Retinal pigment epithelial cell (primary cell): ENCODE results near the gene PDE11A.

ENCODE experiments used
- DNase-seq: peaks from one replicate; pipeline ENCODE4 v3.0.0-alpha.2; 2010; ENCODE audit warnings: low read depth
- H3K4me3 ChIP-seq: 2 replicates; pipeline ENCODE4 v1.5.1; 2011; ENCODE audit warnings: mild to moderate bottlenecking, low read length, control low read depth, moderate library complexity
- TF ChIP-seq, protein P1 (sequence below): conservative IDR thresholded peaks from 2 replicates; pipeline ENCODE4 v1.5.1; 2011; ENCODE audit warnings: low read depth, low read length, control low read depth, inconsistent platforms

Gene PDE11A

DNA sequence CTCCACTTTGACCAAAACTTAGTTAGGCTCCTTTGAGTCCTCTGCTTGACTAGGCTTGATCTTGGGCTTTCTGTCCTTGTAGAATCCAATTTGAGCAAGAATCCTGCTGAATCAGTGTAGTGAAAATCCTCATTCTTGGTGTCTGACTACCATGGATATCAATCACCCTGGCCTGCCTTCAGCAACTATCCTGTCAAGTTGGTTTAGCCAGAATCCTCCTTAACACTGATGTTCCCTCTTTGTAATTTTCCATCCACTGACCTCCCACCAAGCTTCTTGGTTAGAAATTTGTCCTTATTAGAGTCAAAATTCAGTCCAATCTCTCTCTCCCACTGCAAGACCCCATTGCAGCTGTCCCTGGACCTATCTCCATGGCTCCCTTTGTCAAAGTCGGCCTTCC is 39.2 kb upstream of the PDE11A start:
- TF ChIP-seq, protein P1, sequence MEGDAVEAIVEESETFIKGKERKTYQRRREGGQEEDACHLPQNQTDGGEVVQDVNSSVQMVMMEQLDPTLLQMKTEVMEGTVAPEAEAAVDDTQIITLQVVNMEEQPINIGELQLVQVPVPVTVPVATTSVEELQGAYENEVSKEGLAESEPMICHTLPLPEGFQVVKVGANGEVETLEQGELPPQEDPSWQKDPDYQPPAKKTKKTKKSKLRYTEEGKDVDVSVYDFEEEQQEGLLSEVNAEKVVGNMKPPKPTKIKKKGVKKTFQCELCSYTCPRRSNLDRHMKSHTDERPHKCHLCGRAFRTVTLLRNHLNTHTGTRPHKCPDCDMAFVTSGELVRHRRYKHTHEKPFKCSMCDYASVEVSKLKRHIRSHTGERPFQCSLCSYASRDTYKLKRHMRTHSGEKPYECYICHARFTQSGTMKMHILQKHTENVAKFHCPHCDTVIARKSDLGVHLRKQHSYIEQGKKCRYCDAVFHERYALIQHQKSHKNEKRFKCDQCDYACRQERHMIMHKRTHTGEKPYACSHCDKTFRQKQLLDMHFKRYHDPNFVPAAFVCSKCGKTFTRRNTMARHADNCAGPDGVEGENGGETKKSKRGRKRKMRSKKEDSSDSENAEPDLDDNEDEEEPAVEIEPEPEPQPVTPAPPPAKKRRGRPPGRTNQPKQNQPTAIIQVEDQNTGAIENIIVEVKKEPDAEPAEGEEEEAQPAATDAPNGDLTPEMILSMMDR, result no peak
- DNase-seq, result no peak
- H3K4me3 ChIP-seq, result no peak overlapping the region

DNA sequence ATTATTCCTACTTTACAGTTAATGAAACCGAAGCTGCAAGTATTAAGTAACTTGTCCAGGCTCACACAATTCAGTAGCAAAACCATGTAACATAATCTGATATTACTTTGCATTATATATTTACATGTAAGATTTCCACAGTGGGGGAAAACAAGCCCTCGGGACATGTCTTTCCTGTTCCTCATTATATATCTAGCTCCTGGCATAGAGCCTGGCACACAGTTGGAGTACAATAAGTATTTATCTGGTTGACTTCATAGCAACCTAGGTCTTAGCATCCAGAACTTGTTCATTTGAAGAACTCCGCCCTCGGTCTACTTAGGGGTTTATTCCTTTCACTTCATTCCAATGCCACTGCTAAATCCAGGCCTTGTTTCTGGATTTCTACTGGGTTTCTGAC is 38.1 kb upstream of the PDE11A start:
- DNase-seq, result no peak
- no peak overlapping the region for H3K4me3 ChIP-seq
- TF ChIP-seq, protein P1, result no peak

DNA sequence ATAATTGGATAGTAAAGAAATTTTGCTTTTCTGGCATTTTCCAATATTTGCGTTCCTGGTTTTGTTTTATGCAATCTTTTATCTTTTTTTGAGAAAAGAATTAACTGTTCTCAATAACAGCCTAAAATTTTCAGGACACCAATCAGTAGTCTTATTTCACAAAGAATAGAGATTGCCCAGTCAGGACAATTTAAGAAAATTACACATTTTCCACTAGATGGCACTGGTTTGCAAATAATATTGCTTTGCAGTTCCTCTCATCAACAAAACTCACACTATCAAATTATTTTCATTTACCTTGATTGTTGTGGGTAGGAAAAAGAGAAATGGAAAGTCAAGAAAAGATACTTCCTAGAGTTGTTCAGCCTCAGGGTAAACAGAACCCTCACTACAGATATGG is 37.2 kb upstream of the PDE11A start:
- TF ChIP-seq, protein P1, result peak; percentile 55
- no peak for DNase-seq
- H3K4me3 ChIP-seq, result no peak overlapping the region

DNA sequence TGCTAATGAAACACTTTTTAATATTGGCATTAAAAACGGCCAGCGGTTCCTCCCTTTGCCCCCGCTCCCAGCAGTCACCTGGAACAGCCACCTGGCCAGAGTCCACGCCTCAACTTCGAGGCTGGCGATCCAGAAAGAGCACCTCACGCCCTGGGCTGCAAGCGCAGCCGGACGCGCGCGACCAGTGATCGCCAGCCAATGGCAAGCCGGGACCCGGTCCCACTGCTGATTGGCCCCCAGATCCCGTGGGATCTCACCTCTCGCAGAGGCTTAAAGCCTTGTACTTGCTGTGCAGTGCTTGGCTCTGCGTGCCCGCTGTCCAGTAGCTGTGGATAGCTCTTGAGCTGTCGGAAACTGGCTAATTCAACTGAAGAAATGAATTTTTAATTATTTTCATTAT is 35.6 kb upstream of the PDE11A start:
- TF ChIP-seq, protein P1, result no peak
- no peak overlapping the region for H3K4me3 ChIP-seq
- no peak for DNase-seq

DNA sequence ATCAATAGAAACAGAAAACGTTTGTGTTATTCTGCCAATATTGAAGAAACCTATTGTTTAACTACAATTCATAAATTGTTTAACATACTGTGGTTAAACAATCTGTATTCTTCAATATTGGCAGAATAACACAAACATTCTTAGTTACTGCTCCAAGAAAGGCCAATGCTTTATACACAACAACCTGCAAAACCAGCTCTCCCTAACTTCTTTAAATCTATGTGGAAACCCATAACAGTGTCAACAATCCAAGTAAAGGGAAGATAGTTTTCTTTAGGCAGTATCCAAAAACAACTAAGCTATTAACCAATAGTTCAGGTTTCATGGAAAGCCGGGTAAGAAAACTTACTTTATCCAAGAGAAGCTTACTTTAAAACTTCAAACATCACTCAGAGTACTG is 33.5 kb upstream of the PDE11A start:
- TF ChIP-seq, protein P1, result no peak
- H3K4me3 ChIP-seq, result no peak overlapping the region
- no peak for DNase-seq

DNA sequence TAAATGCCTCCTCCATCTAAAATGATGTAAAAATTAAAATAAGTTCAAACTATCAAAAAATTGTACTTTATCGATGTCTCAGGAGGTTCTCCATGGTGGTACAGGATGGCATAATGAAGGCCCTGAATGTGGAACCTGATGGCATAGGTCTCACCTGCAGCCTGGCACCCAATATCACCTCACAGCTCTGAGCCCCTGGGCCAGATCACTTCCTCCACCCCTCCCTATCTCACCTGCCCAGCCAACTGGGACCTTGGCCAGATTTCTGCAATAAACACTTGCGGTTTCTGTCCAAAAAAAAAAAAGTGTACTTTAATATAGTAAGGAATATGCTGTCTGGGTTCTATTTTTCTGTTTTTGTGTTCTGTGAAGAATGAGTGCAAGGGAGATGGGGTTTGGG is 33.0 kb upstream of the PDE11A start:
- no peak overlapping the region for H3K4me3 ChIP-seq
- no peak for DNase-seq
- TF ChIP-seq, protein P1, result no peak

DNA sequence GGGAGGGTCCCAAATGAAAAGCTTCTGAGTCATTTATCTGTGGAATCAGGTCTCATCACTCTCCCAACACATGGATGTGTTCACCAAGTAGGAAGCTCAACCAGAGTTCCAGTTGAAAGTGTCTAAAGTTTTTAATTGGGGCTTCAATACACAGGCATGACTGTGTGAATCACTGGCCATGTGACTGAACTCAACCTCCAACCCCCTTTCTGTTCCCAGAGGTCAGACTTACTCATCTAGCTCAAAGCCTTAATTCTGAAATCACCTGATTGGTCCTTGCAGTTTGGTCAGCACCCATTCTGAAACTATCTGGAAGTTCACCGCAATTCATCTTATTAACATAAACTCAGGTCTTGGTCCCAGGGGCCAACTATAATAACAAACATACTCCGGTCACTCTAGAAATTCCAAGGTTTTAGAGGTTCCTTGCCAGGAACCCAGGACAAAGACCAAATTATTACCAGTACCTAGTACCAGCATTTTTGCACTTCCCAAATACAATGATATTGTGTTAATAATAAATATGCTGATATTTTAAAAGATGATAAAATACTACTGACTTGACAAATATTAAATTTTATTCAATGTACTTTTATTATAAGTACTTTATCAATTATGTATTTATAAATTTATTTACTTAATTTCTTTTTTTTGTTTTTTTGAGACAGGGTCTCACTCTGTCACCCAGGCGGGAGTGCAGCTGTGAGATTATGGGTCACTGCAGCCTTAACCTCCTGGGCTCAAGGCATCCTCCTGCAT is 28.9 kb upstream of the PDE11A start:
- TF ChIP-seq, protein P1, result no peak
- H3K4me3 ChIP-seq, result no peak overlapping the region
- DNase-seq, result peak; percentile 20
